ENCODE results near the gene PLCH2.

The PLCH2 gene

DNA sequence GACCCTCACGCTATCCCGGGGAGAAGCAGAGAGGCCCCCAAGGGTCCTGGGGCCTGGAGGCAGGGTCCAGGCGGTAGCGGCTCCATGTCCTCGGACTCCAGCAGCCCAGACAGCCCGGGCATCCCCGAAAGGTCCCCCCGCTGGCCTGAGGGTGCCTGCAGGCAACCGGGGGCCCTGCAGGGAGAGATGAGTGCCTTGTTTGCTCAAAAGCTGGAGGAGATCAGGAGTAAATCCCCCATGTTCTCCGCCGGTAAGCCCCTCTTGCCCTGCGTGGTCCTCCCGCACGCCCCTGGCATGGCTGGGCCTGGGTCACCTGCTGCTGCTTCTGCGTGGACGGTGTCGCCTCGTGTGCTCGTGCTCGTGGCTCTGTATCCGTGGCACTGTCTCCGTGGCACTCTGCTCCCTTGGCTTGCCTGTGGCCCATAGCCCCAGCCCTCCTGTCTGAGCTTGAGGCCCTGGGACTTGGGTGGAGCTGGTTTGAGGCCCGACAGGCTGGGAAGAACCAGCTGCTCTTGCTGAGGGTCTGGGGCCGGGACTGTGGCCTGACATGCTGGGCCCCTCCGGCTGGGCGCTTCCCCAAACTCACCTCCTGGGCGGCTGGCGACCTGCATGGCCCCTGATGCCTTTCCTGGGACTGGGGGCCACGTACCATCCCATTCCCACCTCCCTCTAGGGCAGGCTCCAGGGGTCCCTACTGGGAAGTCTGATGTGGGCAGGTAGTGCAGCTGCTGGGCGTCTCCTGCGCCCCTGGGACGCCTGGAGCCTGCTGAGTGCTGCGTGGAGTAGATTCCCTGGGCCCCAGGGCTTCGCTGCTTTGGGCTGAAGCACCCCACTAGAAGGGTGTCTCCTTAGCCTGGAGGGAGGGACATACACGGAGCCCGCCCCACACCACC is 26.8 kb downstream of the PLCH2 start:
- H3K27me3 Mint-ChIP-seq = no peaks in the 10 kb centered on the region
- H3K9me3 Mint-ChIP-seq = no peaks in the 10 kb centered on the region
- H3K27ac Mint-ChIP-seq (ENCODE audit: low read depth) = no peak overlapping the region
- peaks cover 16% of the 10 kb centered on the region for H3K4me1 Mint-ChIP-seq
- no peak overlapping the region for H3K4me3 Mint-ChIP-seq
- DNase-seq (ENCODE audit: low spot score in 2 of 2) (no peak), ATAC-seq (replicated peaks; ENCODE audit: extremely low read depth, poor library complexity, severe bottlenecking) (no peak)
- peaks cover 4% of the 10 kb centered on the region for H3K36me3 Mint-ChIP-seq (ENCODE audit: insufficient read depth)

- DNase-seq (ENCODE audit: low spot score in 2 of 2) = no peak
- H3K27ac Mint-ChIP-seq (ENCODE audit: low read depth) = no peak overlapping the region
- no peaks in the 10 kb centered on the region for H3K27me3 Mint-ChIP-seq
- no peak overlapping the region for H3K4me3 Mint-ChIP-seq
- peaks cover 16% of the 10 kb centered on the region for H3K4me1 Mint-ChIP-seq
- peaks cover 9% of the 10 kb centered on the region for H3K36me3 Mint-ChIP-seq (ENCODE audit: insufficient read depth)
- H3K9me3 Mint-ChIP-seq = no peaks in the 10 kb centered on the region
- no peak for ATAC-seq (replicated peaks; ENCODE audit: extremely low read depth, poor library complexity, severe bottlenecking)
Observed at GRCh38 chr1:2503554-2504224, 27.6 kb downstream of the PLCH2 start.

GRCh38 chr1:2504225-2504948 is 28.3 kb downstream of the PLCH2 start:
- H3K4me1 Mint-ChIP-seq = peaks cover 12% of the 10 kb centered on the region
- DNase-seq (ENCODE audit: low spot score in 2 of 2) = no peak
- no peak overlapping the region for H3K27ac Mint-ChIP-seq (ENCODE audit: low read depth)
- no peak overlapping the region for H3K4me3 Mint-ChIP-seq
- ATAC-seq (replicated peaks; ENCODE audit: extremely low read depth, poor library complexity, severe bottlenecking) = no peak
- no peaks in the 10 kb centered on the region for H3K9me3 Mint-ChIP-seq
- peaks cover 10% of the 10 kb centered on the region for H3K36me3 Mint-ChIP-seq (ENCODE audit: insufficient read depth)
- no peaks in the 10 kb centered on the region for H3K27me3 Mint-ChIP-seq

DNA sequence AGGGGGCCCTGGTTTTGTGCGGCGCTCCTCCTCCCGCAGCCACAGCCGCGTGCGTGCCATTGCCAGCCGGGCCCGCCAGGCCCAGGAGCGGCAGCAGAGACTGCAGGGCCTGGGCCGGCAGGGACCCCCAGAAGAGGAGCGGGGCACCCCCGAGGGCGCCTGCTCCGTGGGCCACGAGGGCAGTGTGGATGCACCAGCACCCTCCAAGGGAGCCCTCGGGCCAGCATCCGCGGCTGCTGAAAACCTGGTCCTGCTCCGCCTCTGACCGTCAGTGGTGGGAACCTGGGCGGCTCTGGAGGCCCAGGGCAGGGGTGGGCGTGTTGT is 28.8 kb downstream of the PLCH2 start:
- Mint-ChIP-seq H3K27ac (ENCODE audit: low read depth) (no peak overlapping the region), H3K27me3 (no peaks in the 10 kb centered on the region), H3K36me3 (ENCODE audit: insufficient read depth) (peaks cover 12% of the 10 kb centered on the region), H3K4me3 (no peak overlapping the region), H3K9me3 (no peaks in the 10 kb centered on the region), H3K4me1 (peaks cover 6% of the 10 kb centered on the region)
- no peak for DNase-seq (ENCODE audit: low spot score in 2 of 2)
- ATAC-seq (replicated peaks; ENCODE audit: extremely low read depth, poor library complexity, severe bottlenecking) = no peak

- ATAC-seq (replicated peaks; ENCODE audit: extremely low read depth, poor library complexity, severe bottlenecking) = no peak
- Mint-ChIP-seq H3K4me3 (no peak overlapping the region), H3K36me3 (ENCODE audit: insufficient read depth) (peaks cover 13% of the 10 kb centered on the region), H3K27me3 (no peaks in the 10 kb centered on the region), H3K4me1 (peaks cover under 1% of the 10 kb centered on the region), H3K9me3 (no peaks in the 10 kb centered on the region), H3K27ac (ENCODE audit: low read depth) (no peak overlapping the region)
- DNase-seq (ENCODE audit: low spot score in 2 of 2) = no peak
Observed at GRCh38 chr1:2505461-2505994, 29.4 kb downstream of the PLCH2 start.

GRCh38 chr1:2506007-2506860 is 30.1 kb downstream of the PLCH2 start:
- Mint-ChIP-seq H3K27ac (ENCODE audit: low read depth) (no peak overlapping the region), H3K4me1 (no peaks in the 10 kb centered on the region), H3K36me3 (ENCODE audit: insufficient read depth) (peaks cover 14% of the 10 kb centered on the region), H3K9me3 (no peaks in the 10 kb centered on the region), H3K27me3 (no peaks in the 10 kb centered on the region), H3K4me3 (no peak overlapping the region)
- no peak for ATAC-seq (replicated peaks; ENCODE audit: extremely low read depth, poor library complexity, severe bottlenecking)
- DNase-seq (ENCODE audit: low spot score in 2 of 2) = no peak

- H3K36me3 Mint-ChIP-seq (ENCODE audit: insufficient read depth) = peaks cover 18% of the 10 kb centered on the region
- no peaks in the 10 kb centered on the region for H3K9me3 Mint-ChIP-seq
- DNase-seq (ENCODE audit: low spot score in 2 of 2) (no peak), ATAC-seq (replicated peaks; ENCODE audit: extremely low read depth, poor library complexity, severe bottlenecking) (no peak)
- H3K27ac Mint-ChIP-seq (ENCODE audit: low read depth) = no peak overlapping the region
- no peaks in the 10 kb centered on the region for H3K27me3 Mint-ChIP-seq
- no peak overlapping the region for H3K4me3 Mint-ChIP-seq
- H3K4me1 Mint-ChIP-seq = no peaks in the 10 kb centered on the region
Observed at GRCh38 chr1:2506901-2507565, 30.9 kb downstream of the PLCH2 start.

GRCh38 chr1:2507744-2508155 is 31.7 kb downstream of the PLCH2 start:
- no peaks in the 10 kb centered on the region for H3K9me3 Mint-ChIP-seq
- no peak overlapping the region for H3K4me3 Mint-ChIP-seq
- DNase-seq (ENCODE audit: low spot score in 2 of 2) (no peak), ATAC-seq (replicated peaks; ENCODE audit: extremely low read depth, poor library complexity, severe bottlenecking) (no peak)
- peaks cover 18% of the 10 kb centered on the region for H3K36me3 Mint-ChIP-seq (ENCODE audit: insufficient read depth)
- no peaks in the 10 kb centered on the region for H3K27me3 Mint-ChIP-seq
- H3K27ac Mint-ChIP-seq (ENCODE audit: low read depth) = no peak overlapping the region
- no peaks in the 10 kb centered on the region for H3K4me1 Mint-ChIP-seq

DNA sequence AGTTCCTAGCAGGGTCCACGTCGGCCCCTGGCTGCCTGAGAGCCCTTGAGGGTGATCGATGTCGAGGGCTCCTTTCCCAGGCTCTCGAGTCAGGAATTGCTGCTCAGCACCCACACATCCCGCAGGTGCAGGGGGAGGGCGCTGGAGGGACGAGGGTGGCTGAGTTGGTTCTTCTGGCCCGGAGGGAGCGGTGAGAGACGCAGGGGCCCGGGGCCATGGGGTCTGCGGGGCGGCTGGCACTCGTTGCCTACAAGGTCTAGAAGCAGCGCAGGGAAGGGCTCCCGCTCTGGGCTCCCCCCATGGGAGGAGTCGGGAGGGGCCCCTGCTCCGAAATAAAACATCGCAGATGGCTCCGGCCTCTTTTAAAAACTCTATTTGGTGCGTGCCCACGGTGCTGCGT is 32.1 kb downstream of the PLCH2 start:
- H3K36me3 Mint-ChIP-seq (ENCODE audit: insufficient read depth) = peaks cover 18% of the 10 kb centered on the region
- no peaks in the 10 kb centered on the region for H3K9me3 Mint-ChIP-seq
- DNase-seq (ENCODE audit: low spot score in 2 of 2) = no peak
- H3K4me3 Mint-ChIP-seq = no peak overlapping the region
- no peaks in the 10 kb centered on the region for H3K4me1 Mint-ChIP-seq
- H3K27me3 Mint-ChIP-seq = no peaks in the 10 kb centered on the region
- no peak overlapping the region for H3K27ac Mint-ChIP-seq (ENCODE audit: low read depth)
- no peak for ATAC-seq (replicated peaks; ENCODE audit: extremely low read depth, poor library complexity, severe bottlenecking)

GRCh38 chr1:2508751-2509150 is 32.7 kb downstream of the PLCH2 start:
- H3K27ac Mint-ChIP-seq (ENCODE audit: low read depth) = no peak overlapping the region
- peaks cover 18% of the 10 kb centered on the region for H3K36me3 Mint-ChIP-seq (ENCODE audit: insufficient read depth)

DNA sequence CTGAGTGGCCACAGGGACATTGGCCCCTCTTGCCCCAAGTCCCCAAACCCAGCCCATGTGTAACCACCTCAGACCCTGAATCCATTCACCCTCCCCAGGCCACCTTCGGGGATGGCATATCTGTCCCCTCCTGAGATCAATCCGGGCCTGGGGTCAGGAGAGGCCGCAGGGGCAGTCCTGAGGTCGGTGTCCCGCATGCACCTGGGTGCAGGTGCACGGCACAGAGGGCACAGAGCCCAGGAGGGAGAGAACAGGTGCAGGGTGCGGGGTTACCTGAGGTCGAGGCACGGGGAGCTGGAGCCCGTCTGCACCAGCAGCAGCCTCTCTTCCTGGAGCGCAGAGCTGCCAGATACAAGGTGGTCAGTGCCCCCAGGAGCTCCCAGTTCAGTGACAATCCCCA is 33.5 kb downstream of the PLCH2 start:
- Mint-ChIP-seq H3K4me1 (no peaks in the 10 kb centered on the region), H3K27ac (ENCODE audit: low read depth) (no peak overlapping the region), H3K36me3 (ENCODE audit: insufficient read depth) (peaks cover 17% of the 10 kb centered on the region), H3K4me3 (no peak overlapping the region), H3K27me3 (no peaks in the 10 kb centered on the region), H3K9me3 (no peaks in the 10 kb centered on the region)
- no peak for ATAC-seq (replicated peaks; ENCODE audit: extremely low read depth, poor library complexity, severe bottlenecking)
- no peak for DNase-seq (ENCODE audit: low spot score in 2 of 2)

More at GRCh38 chr1:2508751-2509150, 32.7 kb downstream of the PLCH2 start:
- Mint-ChIP-seq H3K4me3 (no peak overlapping the region), H3K4me1 (no peaks in the 10 kb centered on the region), H3K9me3 (no peaks in the 10 kb centered on the region), H3K27me3 (no peaks in the 10 kb centered on the region)
- ATAC-seq (replicated peaks; ENCODE audit: extremely low read depth, poor library complexity, severe bottlenecking) (no peak), DNase-seq (ENCODE audit: low spot score in 2 of 2) (no peak)
